ENCODE data around the gene ZFAND6. TPM values are rescaled to one million over a fixed set of nuclear protein-coding genes. Genes with fewer than 3 reads are reported as not detected.

The ZFAND6 gene
- polyA plus RNA-seq, 3 donors = 41.6 to 106 (median 99.6) TPM

DNA sequence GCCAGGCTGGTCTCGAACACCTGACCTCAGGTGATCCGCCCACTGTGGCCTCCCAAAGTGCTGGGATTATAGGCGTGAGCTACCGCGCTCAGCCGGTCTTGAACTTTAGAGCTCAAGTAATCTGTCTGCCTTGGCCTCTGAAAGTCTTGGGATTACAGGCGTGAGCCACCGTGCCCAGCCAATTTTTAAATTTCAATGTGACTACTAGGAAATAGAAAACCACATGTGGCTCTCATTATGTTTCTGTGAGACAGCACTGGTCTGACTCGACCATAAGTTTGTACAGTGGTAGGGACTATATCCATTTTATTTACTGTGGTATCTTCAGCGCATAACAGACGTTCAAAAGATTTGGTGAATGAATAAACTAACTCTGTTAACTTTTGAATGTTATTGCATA lies 9.1 kb downstream of the ZFAND6 start:
- Histone ChIP-seq H3K36me3 (replicated peaks in 1 of 2; ENCODE audit: control insufficient read depth in 1 of 2, insufficient read depth in 2 of 2, low read length in 2 of 2) (no peaks in the 10 kb centered on the region), H3K9me3 (replicated peaks in 1 of 2; ENCODE audit: control insufficient read depth in 1 of 2, insufficient read depth in 1 of 2, low read length in 2 of 2) (no peaks in the 10 kb centered on the region), H3K4me2 (replicated peaks; ENCODE audit: extremely low read depth, low read length, poor library complexity, severe bottlenecking) (no peak overlapping the region), H2AFZ (ENCODE audit: insufficient read depth, low read depth, low read length, poor library complexity, severe bottlenecking) (no peak overlapping the region), H3K27ac (ENCODE audit: low read depth in 1 of 2, low read length in 2 of 2) (no peak overlapping the region), H3K4me3 (replicated peaks in 1 of 3; ENCODE audit: low read depth in 2 of 3, low read length in 3 of 3) (no peak overlapping the region), H3K79me2 (ENCODE audit: insufficient read depth, low read length) (peaks cover 100% of the 10 kb centered on the region), H3K9ac (ENCODE audit: insufficient read depth, low read length, poor library complexity, severe bottlenecking) (no peak overlapping the region), H3K4me1 (ENCODE audit: control insufficient read depth in 1 of 2, insufficient read depth in 2 of 2, low read length in 2 of 2) (peaks cover 7 to 27% of the 10 kb centered on the region in 2 donors), H3K27me3 (ENCODE audit: control insufficient read depth in 2 of 2, insufficient read depth in 2 of 2, low read length in 2 of 2) (no peaks in the 10 kb centered on the region), H4K20me1 (ENCODE audit: insufficient read depth, low read length) (peaks cover 100% of the 10 kb centered on the region)
- Mint-ChIP-seq H3K36me3 (peaks cover 1 to 7% of the 10 kb centered on the region in 2 donors), H3K9me3 (no peaks in the 10 kb centered on the region), H3K4me1 (peaks cover 46% of the 10 kb centered on the region), H3K27me3 (ENCODE audit: low read depth in 3 of 3) (no peaks in the 10 kb centered on the region), H3K27ac (peak overlapping the region in 1 of 7 donors; percentile 48), H3K4me3 (no peak overlapping the region)
- WGBS (ENCODE audit: insufficient coverage) = 94% methylated on average over 7 of the region's 11 CpGs
- TF ChIP-seq, protein P1, sequence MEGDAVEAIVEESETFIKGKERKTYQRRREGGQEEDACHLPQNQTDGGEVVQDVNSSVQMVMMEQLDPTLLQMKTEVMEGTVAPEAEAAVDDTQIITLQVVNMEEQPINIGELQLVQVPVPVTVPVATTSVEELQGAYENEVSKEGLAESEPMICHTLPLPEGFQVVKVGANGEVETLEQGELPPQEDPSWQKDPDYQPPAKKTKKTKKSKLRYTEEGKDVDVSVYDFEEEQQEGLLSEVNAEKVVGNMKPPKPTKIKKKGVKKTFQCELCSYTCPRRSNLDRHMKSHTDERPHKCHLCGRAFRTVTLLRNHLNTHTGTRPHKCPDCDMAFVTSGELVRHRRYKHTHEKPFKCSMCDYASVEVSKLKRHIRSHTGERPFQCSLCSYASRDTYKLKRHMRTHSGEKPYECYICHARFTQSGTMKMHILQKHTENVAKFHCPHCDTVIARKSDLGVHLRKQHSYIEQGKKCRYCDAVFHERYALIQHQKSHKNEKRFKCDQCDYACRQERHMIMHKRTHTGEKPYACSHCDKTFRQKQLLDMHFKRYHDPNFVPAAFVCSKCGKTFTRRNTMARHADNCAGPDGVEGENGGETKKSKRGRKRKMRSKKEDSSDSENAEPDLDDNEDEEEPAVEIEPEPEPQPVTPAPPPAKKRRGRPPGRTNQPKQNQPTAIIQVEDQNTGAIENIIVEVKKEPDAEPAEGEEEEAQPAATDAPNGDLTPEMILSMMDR (IDR thresholded peaks at IDR 0.05) = no peak
- no peak for DNase-seq
- intact Hi-C loops (cut with micrococcal nuclease) = no loop called here

DNA sequence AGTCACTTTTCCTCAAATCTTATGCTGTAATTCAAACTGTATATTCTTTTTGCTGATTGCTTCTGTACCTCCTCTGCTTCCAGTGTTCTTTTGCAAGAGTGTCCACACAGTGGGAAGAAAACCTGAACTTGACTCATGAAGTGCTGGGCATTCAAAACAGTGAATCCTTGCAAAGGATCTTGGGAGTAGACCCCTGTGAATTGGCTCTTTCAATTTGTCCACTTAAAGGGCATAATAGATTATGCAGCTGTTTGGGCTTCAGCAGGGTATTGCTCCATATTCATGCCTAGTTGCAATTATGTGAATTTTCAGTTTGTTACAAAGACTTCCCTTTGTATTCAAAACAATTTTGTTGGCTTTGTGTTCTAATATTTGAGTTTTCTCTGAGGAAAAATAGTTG lies 11.4 kb downstream of the ZFAND6 start:
- Histone ChIP-seq H3K27ac (ENCODE audit: low read depth in 1 of 2, low read length in 2 of 2) (no peak overlapping the region), H3K4me2 (replicated peaks; ENCODE audit: extremely low read depth, low read length, poor library complexity, severe bottlenecking) (no peak overlapping the region), H2AFZ (ENCODE audit: insufficient read depth, low read depth, low read length, poor library complexity, severe bottlenecking) (no peak overlapping the region), H3K9ac (ENCODE audit: insufficient read depth, low read length, poor library complexity, severe bottlenecking) (no peak overlapping the region), H3K79me2 (ENCODE audit: insufficient read depth, low read length) (peaks cover 100% of the 10 kb centered on the region), H3K36me3 (replicated peaks in 1 of 2; ENCODE audit: control insufficient read depth in 1 of 2, insufficient read depth in 2 of 2, low read length in 2 of 2) (no peaks in the 10 kb centered on the region), H3K4me3 (replicated peaks in 1 of 3; ENCODE audit: low read depth in 2 of 3, low read length in 3 of 3) (no peak overlapping the region), H3K4me1 (ENCODE audit: control insufficient read depth in 1 of 2, insufficient read depth in 2 of 2, low read length in 2 of 2) (peaks cover 7 to 27% of the 10 kb centered on the region in 2 donors), H3K9me3 (replicated peaks in 1 of 2; ENCODE audit: control insufficient read depth in 1 of 2, insufficient read depth in 1 of 2, low read length in 2 of 2) (no peaks in the 10 kb centered on the region), H4K20me1 (ENCODE audit: insufficient read depth, low read length) (peaks cover 100% of the 10 kb centered on the region), H3K27me3 (ENCODE audit: control insufficient read depth in 2 of 2, insufficient read depth in 2 of 2, low read length in 2 of 2) (no peaks in the 10 kb centered on the region)
- Mint-ChIP-seq H3K4me1 (peaks cover 44% of the 10 kb centered on the region), H3K27ac (peak overlapping the region in 2 of 7 donors; percentile 17 to 58), H3K9me3 (no peaks in the 10 kb centered on the region), H3K36me3 (peaks cover 2 to 13% of the 10 kb centered on the region in 2 donors), H3K27me3 (ENCODE audit: low read depth in 3 of 3) (no peaks in the 10 kb centered on the region), H3K4me3 (no peak overlapping the region)
- intact Hi-C loops (cut with micrococcal nuclease) = no loop called here
- DNase-seq = no peak
- TF ChIP-seq, protein P1 (IDR thresholded peaks at IDR 0.05) = no peak

Measured in CD14-positive monocyte (primary cell).